Breast epithelium (tissue), 4 donors: ENCODE results near the gene FAM131A. TPM values are rescaled to one million over a fixed set of nuclear protein-coding genes. Genes with fewer than 3 reads are reported as not detected.

ENCODE experiments used
- DNase-seq, 2 donors: peaks; one replicate each; pipeline ENCODE4 v3.0.0-alpha.2; 2019; ENCODE audit warnings: low spot score in 2 of 2
- H3K27ac ChIP-seq, 2 donors: fragments of 200-600 bp; sonication (generic) in 1 of 2; one replicate each; pipeline ENCODE4 v1.5.1; 2016 to 2019; ENCODE audit warnings: mild to moderate bottlenecking in 1 of 2
- H3K27me3 ChIP-seq, 2 donors: fragments of 200-600 bp; sonication (generic) in 1 of 2; one replicate each; pipeline versions ENCODE4 v1.5.1 to v1.6.0; 2017 to 2019; ENCODE audit warnings: control low read depth in 1 of 2, mild to moderate bottlenecking in 1 of 2
- H3K36me3 ChIP-seq: fragments of 200-600 bp; one replicate; pipeline ENCODE4 v1.5.1; 2019
- H3K4me1 ChIP-seq, 2 donors: fragments of 200-600 bp; sonication (generic); one replicate each; pipeline ENCODE4 v1.5.1; 2016 to 2019; ENCODE audit warnings: control low read depth in 1 of 2
- H3K4me3 ChIP-seq, 3 donors: fragments of 200-600 bp; sonication (generic); 1 replicate in 2 of 3; 2 replicates in 1 of 3; pipeline ENCODE4 v1.5.1; 2016 to 2019; ENCODE audit warnings: mild to moderate bottlenecking in 3 of 3, moderate library complexity in 2 of 3
- H3K9me3 ChIP-seq, 2 donors: fragments of 200-600 bp; sonication (generic) in 1 of 2; one replicate each; pipeline ENCODE4 v1.5.1; 2016 to 2019; ENCODE audit warnings: control low read depth in 1 of 2
- POLR2A ChIP-seq: fragments of 450-650 bp; IDR thresholded peaks from one replicate; pipeline ENCODE4 v1.6.1; 2016; ENCODE audit warnings: antibody characterized with exemption, mild to moderate bottlenecking, moderate library complexity
- POLR2AphosphoS5 ChIP-seq, 3 donors: sonication (generic); formaldehyde crosslinking; IDR thresholded peaks; one replicate each; pipeline ENCODE4 v1.6.1; 2017; ENCODE audit warnings: antibody characterized with exemption in 3 of 3
- intact Hi-C: fragments of 100-400 bp; cut with DNase I; formaldehyde crosslinking; loops from one replicate; pipeline ENCODE4 v1.15.1; 2023; ENCODE audit warnings: low total_unique reads
- total RNA-seq, 3 donors: library from RNA; depleted of rRNA; stranded (reverse); fragments of >200 nt; gene quantifications; one replicate each; pipeline ENCODE4 v1.1.0, GENCODE V29; 2016
- TF ChIP-seq, protein P1 (sequence below), 3 donors: fragments of 450-650 bp; IDR thresholded peaks; one replicate each; pipeline ENCODE4 v1.5.1; 2016 to 2017; ENCODE audit warnings: antibody characterized with exemption in 3 of 3, mild to moderate bottlenecking in 3 of 3, moderate library complexity in 3 of 3

FAM131A gene
- total RNA-seq, 3 donors from 2014 or later, result 18.7 to 32.4 (median 26.5) TPM

DNA sequence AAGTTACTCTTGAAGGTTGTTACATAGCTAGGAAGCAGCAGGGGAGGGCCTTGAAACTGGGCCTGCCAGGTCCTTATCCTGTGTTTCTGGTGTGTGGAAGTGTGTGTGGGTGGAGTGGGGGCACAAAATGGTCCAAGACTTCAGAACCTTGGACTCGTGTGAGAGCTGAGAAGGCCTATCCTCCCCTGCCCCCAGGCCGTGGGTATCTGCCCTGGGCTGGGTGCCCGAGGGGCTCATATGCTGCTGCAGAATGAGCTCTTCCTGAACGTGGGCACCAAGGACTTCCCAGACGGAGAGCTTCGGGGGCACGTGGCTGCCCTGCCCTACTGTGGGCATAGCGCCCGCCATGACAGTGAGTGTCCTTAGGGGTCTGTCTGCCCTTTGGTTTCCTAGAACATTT is 46.9 kb downstream of the FAM131A start:
- Histone ChIP-seq H3K27me3 (no peaks in the 10 kb centered on the region), H3K9me3 (no peaks in the 10 kb centered on the region), H3K36me3 (no peaks in the 10 kb centered on the region), H3K27ac (no peak overlapping the region), H3K4me1 (no peaks in the 10 kb centered on the region), H3K4me3 (no peak overlapping the region)
- TF ChIP-seq POLR2AphosphoS5 (IDR thresholded peaks at IDR 0.05), result no peak
- no peak for TF ChIP-seq POLR2A
- DNase-seq, result no peak
- intact Hi-C loops, result no loop called here

DNA sequence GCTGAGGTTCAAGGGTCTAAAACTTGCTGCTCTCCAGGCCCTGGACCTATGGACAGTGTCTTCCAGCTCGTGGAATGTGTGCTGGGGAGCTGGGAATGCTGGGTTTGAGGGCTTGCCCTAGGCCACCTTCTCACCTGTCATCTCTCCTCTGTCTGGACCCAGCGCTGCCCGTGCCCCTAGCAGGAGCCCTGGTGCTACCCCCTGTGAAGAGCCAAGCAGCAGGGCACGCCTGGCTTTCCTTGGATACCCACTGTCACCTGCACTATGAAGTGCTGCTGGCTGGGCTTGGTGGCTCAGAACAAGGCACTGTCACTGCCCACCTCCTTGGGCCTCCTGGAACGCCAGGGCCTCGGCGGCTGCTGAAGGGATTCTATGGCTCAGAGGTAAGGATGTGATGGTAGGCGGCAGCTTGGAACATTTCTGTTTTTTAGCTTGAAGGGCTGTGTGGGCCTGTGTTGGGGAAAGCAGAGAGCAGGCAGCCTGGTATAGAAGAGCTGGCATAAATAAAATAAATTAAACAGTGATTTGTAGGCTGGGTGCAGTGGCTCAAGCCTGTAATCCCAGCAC is 47.5 kb downstream of the FAM131A start:
- no peak for DNase-seq
- H3K36me3 ChIP-seq, result no peaks in the 10 kb centered on the region
- no peak overlapping the region for H3K4me3 ChIP-seq
- TF ChIP-seq, protein P1, sequence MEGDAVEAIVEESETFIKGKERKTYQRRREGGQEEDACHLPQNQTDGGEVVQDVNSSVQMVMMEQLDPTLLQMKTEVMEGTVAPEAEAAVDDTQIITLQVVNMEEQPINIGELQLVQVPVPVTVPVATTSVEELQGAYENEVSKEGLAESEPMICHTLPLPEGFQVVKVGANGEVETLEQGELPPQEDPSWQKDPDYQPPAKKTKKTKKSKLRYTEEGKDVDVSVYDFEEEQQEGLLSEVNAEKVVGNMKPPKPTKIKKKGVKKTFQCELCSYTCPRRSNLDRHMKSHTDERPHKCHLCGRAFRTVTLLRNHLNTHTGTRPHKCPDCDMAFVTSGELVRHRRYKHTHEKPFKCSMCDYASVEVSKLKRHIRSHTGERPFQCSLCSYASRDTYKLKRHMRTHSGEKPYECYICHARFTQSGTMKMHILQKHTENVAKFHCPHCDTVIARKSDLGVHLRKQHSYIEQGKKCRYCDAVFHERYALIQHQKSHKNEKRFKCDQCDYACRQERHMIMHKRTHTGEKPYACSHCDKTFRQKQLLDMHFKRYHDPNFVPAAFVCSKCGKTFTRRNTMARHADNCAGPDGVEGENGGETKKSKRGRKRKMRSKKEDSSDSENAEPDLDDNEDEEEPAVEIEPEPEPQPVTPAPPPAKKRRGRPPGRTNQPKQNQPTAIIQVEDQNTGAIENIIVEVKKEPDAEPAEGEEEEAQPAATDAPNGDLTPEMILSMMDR (IDR thresholded peaks at IDR 0.05), result no peak
- TF ChIP-seq POLR2A (no peak), POLR2AphosphoS5 (IDR thresholded peaks at IDR 0.05) (no peak)
- intact Hi-C loops, result loop anchor here (1.0 kb wide), 1 partner anchor 31 kb away; no protein-coding TSS in a partner anchor
- H3K27ac ChIP-seq, result no peak overlapping the region
- H3K27me3 ChIP-seq, result no peaks in the 10 kb centered on the region
- H3K9me3 ChIP-seq, result no peaks in the 10 kb centered on the region
- no peaks in the 10 kb centered on the region for H3K4me1 ChIP-seq

DNA sequence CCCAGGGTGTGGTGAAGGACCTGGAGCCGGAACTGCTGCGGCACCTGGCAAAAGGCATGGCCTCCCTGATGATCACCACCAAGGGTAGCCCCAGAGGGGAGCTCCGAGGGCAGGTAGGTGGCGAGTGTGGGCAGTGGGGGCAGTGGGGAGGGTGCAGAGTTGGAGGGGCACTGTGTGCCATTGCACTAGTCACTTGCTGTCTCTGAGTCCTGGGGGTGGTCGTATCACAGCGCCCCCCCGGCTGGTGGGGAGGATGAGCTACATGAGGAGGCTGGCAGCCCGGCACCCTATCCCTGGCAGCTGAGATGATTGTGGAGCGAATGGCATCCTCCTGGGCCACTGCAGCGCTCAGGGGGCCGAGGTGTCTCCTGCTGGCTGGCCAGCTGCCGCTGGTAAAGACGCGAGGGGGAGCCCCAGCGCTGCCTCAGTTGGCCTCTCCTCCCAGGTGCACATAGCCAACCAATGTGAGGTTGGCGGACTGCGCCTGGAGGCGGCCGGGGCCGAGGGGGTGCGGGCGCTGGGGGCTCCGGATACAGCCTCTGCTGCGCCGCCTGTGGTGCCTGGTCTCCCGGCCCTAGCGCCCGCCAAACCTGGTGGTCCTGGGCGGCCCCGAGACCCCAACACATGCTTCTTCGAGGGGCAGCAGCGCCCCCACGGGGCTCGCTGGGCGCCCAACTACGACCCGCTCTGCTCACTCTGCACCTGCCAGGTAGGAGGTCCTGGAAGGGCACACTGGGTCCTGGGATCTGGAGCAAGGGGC is 48.8 kb downstream of the FAM131A start:
- Histone ChIP-seq H3K36me3 (no peaks in the 10 kb centered on the region), H3K27me3 (no peaks in the 10 kb centered on the region), H3K27ac (no peak overlapping the region), H3K4me1 (no peaks in the 10 kb centered on the region), H3K9me3 (no peaks in the 10 kb centered on the region), H3K4me3 (no peak overlapping the region)
- intact Hi-C loops, result no loop called here
- no peak for TF ChIP-seq POLR2AphosphoS5 (IDR thresholded peaks at IDR 0.05)
- TF ChIP-seq POLR2A, result no peak
- TF ChIP-seq, protein P1 (IDR thresholded peaks at IDR 0.05), result no peak
- DNase-seq, result no peak

DNA sequence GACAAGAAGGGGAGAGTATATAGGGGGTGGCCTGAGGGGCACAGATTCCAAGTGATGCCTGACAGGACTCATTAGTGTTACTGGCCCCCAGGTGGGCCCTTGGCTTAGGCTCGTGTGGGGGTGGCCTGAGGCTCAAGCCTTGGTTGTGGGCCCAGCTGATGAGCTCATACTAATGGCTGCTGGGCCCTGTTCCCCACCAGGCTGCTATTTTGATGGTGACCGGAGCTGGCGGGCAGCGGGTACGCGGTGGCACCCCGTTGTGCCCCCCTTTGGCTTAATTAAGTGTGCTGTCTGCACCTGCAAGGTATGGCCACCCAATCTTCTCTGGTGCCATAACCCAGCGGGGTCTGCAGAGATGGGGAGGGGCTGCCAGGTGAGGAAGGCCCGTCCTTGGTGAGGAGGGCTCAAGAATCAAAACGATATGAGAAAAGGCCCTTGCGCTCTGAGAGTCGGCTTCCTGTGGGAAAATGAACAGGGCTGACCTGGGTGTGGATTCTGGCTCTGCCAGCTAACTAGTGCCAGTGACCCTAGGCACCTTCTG is 49.8 kb downstream of the FAM131A start:
- TF ChIP-seq POLR2A, result no peak
- no peak for TF ChIP-seq POLR2AphosphoS5 (IDR thresholded peaks at IDR 0.05)
- TF ChIP-seq, protein P1 (IDR thresholded peaks at IDR 0.05), result no peak
- no peaks in the 10 kb centered on the region for H3K9me3 ChIP-seq
- no peak overlapping the region for H3K27ac ChIP-seq
- H3K27me3 ChIP-seq, result no peaks in the 10 kb centered on the region
- no peak for DNase-seq
- H3K4me3 ChIP-seq, result no peak overlapping the region
- H3K4me1 ChIP-seq, result no peaks in the 10 kb centered on the region
- H3K36me3 ChIP-seq, result no peaks in the 10 kb centered on the region
- intact Hi-C loops, result no loop called here

DNA sequence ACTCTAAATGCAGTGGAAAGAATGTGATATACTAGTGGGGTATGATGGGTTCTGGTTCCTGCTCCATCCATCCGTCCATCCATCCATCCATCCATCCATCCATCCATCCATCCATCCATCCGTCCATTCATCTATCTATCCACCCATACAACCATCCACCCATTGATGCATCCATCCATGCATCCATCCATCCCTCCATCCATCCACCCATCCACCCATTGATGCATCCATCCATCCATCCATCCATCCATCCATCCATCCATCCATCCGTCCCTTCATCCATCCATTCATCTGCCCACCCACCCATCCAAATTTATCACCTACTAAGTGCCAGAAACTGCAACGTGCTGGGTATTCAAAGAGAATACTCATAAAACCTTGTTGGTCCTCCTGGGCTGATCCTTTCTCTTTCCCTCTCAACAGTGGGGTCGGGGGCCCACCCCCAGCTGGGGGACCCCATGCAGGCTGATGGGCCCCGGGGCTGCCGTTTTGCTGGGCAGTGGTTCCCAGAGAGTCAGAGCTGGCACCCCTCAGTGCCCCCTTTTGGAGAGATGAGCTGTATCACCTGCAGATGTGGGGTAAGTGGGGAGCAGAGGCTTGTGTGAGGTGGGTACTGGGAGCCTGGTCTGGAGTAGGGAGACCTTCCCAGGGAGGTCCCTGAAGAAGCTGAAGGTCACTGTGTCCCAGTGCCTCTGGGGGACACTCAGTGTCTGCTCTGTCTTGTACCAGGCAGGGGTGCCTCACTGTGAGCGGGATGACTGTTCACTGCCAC is 51.0 kb downstream of the FAM131A start:
- H3K4me1 ChIP-seq, result no peaks in the 10 kb centered on the region

More for the DNA sequence above, 51.0 kb downstream of the FAM131A start:
- H3K4me3 ChIP-seq, result no peak overlapping the region
- H3K9me3 ChIP-seq, result no peaks in the 10 kb centered on the region
- no peak for TF ChIP-seq POLR2AphosphoS5 (IDR thresholded peaks at IDR 0.05)
- TF ChIP-seq, protein P1 (IDR thresholded peaks at IDR 0.05), result no peak
- TF ChIP-seq POLR2A, result no peak
- no peaks in the 10 kb centered on the region for H3K36me3 ChIP-seq
- no peak for DNase-seq
- H3K27ac ChIP-seq, result no peak overlapping the region
- H3K27me3 ChIP-seq, result no peaks in the 10 kb centered on the region
- intact Hi-C loops, result no loop called here
